Measurements from ENCODE around the gene ZBTB38. TPM values are rescaled to one million over a fixed set of nuclear protein-coding genes. Genes with fewer than 3 reads are reported as not detected.

The ZBTB38 gene
- total RNA-seq, 1 donor from 2014 or later: 22.5 TPM

DNA sequence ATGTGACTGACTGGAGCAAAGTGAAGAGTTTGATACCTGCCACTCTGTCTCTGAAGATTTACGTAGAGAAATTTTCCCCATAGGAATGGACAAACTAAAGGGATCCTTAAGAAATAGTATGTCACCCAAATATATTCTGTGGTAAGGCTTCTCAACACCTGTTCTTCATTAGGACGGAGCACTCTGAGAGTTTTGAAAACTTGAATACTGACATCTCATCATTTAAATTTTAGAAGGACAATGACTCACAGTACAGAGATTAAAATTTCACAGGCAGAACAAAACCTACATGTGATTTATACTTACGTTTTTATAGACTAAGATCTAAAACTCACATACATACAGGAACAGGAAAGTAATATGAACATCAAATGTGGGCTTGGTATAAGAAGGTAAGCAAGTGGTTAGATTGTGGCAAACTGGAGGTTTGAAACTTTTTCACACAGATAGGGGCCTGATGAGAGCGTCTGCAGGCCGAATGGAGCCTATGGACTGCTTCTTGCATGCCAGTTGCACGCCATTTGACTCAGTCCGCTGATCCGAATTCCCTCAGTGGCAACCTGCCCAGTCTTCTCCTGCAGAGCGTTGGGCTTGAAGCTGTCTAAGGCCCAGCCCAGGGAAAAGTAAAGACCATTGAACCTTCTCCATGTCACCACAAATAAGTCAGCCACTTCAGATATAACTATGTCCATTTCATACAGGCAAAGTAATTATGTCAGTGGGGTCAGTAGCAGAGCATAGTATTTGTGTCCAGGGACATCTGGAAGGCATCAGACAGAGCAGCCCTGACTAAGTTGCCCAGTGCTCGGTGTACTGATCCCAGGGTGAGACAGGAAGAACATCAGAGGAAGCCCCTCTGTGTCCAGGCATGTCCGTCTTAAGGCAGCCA is 45.7 kb downstream of the ZBTB38 start:
- no peak overlapping the region for H3K27ac Mint-ChIP-seq (ENCODE audit: unreplicated experiment)
- peaks cover 22% of the 10 kb centered on the region for H3K36me3 Mint-ChIP-seq (ENCODE audit: low read depth, unreplicated experiment)
- peaks cover 24% of the 10 kb centered on the region for H3K4me1 Mint-ChIP-seq (ENCODE audit: unreplicated experiment)
- no peaks in the 10 kb centered on the region for H3K27me3 Mint-ChIP-seq (ENCODE audit: unreplicated experiment)
- no peak overlapping the region for H3K4me3 Mint-ChIP-seq (ENCODE audit: unreplicated experiment)
- no peak for DNase-seq (ENCODE audit: low spot score)
- TF ChIP-seq, protein P1, sequence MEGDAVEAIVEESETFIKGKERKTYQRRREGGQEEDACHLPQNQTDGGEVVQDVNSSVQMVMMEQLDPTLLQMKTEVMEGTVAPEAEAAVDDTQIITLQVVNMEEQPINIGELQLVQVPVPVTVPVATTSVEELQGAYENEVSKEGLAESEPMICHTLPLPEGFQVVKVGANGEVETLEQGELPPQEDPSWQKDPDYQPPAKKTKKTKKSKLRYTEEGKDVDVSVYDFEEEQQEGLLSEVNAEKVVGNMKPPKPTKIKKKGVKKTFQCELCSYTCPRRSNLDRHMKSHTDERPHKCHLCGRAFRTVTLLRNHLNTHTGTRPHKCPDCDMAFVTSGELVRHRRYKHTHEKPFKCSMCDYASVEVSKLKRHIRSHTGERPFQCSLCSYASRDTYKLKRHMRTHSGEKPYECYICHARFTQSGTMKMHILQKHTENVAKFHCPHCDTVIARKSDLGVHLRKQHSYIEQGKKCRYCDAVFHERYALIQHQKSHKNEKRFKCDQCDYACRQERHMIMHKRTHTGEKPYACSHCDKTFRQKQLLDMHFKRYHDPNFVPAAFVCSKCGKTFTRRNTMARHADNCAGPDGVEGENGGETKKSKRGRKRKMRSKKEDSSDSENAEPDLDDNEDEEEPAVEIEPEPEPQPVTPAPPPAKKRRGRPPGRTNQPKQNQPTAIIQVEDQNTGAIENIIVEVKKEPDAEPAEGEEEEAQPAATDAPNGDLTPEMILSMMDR (IDR thresholded peaks at IDR 0.05; ENCODE audit: unreplicated experiment): no peak
- no peaks in the 10 kb centered on the region for H3K9me3 Mint-ChIP-seq (ENCODE audit: unreplicated experiment)

DNA sequence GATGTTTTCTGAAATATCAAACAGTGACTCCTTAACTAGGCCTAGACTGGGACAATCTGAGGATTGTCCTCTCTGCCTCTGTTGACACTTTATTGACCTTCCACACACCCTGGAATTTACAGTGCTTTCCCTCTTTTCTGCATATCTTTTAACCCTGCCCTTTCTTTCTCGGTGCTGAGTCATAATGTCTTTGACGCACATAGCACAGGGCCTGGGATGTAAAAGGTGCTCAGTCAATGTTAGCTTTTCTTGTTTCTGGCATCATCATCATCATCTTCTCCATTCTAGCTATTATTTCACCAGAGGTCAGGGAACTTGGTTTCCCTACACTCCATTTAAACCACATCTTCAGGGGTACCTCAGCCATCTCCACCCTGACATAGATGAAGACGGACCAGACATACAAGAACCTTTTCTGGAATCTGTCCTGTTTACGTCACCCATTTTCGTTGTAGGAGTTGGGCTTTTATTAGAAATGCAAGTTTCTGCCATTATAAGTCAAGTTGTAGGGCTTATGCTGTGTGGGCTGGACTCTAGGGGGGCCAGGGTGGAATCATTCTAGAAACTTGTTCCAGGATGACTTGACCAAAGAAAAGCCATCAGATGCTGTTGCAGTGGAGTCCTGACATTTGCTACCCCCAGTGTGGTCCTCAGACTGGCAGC is 46.6 kb downstream of the ZBTB38 start:
- Mint-ChIP-seq H3K4me1 (ENCODE audit: unreplicated experiment) (peaks cover 23% of the 10 kb centered on the region), H3K9me3 (ENCODE audit: unreplicated experiment) (no peaks in the 10 kb centered on the region), H3K27me3 (ENCODE audit: unreplicated experiment) (no peaks in the 10 kb centered on the region), H3K36me3 (ENCODE audit: low read depth, unreplicated experiment) (peaks cover 23% of the 10 kb centered on the region), H3K27ac (ENCODE audit: unreplicated experiment) (no peak overlapping the region), H3K4me3 (ENCODE audit: unreplicated experiment) (no peak overlapping the region)
- TF ChIP-seq, protein P1 (IDR thresholded peaks at IDR 0.05; ENCODE audit: unreplicated experiment): no peak
- no peak for DNase-seq (ENCODE audit: low spot score)

DNA sequence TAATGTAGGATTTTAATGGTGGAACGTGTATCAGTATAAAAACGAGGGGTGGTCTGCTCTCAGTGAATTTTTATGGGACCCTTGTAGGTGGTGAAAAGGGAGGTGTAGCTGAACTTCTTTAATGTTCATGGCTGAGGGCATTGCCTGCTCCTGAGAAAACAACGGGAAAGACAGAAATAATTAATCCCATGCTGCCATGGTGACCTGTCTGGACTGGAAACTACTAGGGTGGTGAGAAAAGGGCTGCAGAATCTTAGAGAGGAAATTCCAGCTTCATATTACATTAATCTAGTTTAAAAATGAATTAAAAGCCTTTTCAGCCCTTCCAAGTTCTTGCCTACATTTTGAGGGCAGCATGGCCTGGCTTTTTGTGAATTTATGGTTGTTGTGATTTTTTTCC is 47.6 kb downstream of the ZBTB38 start:
- Mint-ChIP-seq H3K27me3 (ENCODE audit: unreplicated experiment) (no peaks in the 10 kb centered on the region), H3K27ac (ENCODE audit: unreplicated experiment) (peak overlapping the region; percentile 11), H3K9me3 (ENCODE audit: unreplicated experiment) (no peaks in the 10 kb centered on the region), H3K36me3 (ENCODE audit: low read depth, unreplicated experiment) (peaks cover 23% of the 10 kb centered on the region), H3K4me3 (ENCODE audit: unreplicated experiment) (no peak overlapping the region), H3K4me1 (ENCODE audit: unreplicated experiment) (peaks cover 20% of the 10 kb centered on the region)
- DNase-seq (ENCODE audit: low spot score): no peak
- TF ChIP-seq, protein P1 (IDR thresholded peaks at IDR 0.05; ENCODE audit: unreplicated experiment): no peak

Other genes with a start within 250 kb of the ZBTB38 start
- 4.4 TPM for gene PXYLP1, start 136.7 kb upstream of the ZBTB38 start, total RNA-seq (ENCODE audit: unreplicated experiment)
- gene RASA2, start 118.5 kb downstream of the ZBTB38 start, total RNA-seq (ENCODE audit: unreplicated experiment): 32.5 TPM